Caco-2 (cell line): ENCODE measurements around the gene FHOD3. TPM values are rescaled to one million over a fixed set of nuclear protein-coding genes. Genes with fewer than 3 reads are reported as not detected.

ENCODE experiments used
- BruUV-seq: library from RNA; stranded (reverse); fragments of 400-500 nt; replicated peaks from 2 replicates; lab custom pipeline; 2021; lab: Mats Ljungman, UMichigan
- CTCF ChIA-PET: fragments of 300-600 bp; sonication (Branson Sonifier 250); formaldehyde crosslinking; loops from one replicate; lab custom pipeline; 2022; ENCODE audit warnings: antibody characterized with exemption; lab: Charles Lee
- POLR2A ChIA-PET: fragments of 300-600 bp; sonication (Branson Sonifier 250); formaldehyde crosslinking; loops from one replicate; lab custom pipeline; 2022; ENCODE audit warnings: antibody characterized with exemption; lab: Charles Lee
- DNase-seq, 2 experiments: peaks; one replicate each; pipeline versions ENCODE4 v3.0.0 to v3.0.0-alpha.2; 2020 to 2022
- H3K27me3 ChIP-seq: replicated peaks from 2 replicates; pipeline ENCODE4 v1.6.0; 2011; ENCODE audit warnings: low read length; ENCODE audit not compliant: control insufficient read depth, insufficient read depth
- H3K36me3 ChIP-seq: 2 replicates; pipeline ENCODE4 v1.5.1; 2011; ENCODE audit warnings: low read length; ENCODE audit not compliant: control insufficient read depth, insufficient read depth
- H3K4me1 ChIP-seq: fragments of 250-450 bp; sonication (Bioruptor Pico); 2 replicates; pipeline ENCODE4 v1.5.1; 2020; ENCODE audit warnings: mild to moderate bottlenecking
- H3K4me3 ChIP-seq: 2 replicates; pipeline ENCODE4 v1.5.1; 2011; ENCODE audit warnings: low read depth, mild to moderate bottlenecking, control low read depth, low read length
- H3K9me3 ChIP-seq: fragments of 250-450 bp; sonication (Bioruptor Pico); 2 replicates; pipeline ENCODE4 v1.5.1; 2020; ENCODE audit warnings: mild to moderate bottlenecking, moderate library complexity
- H3K27ac Mint-ChIP-seq: one replicate; pipeline ENCODE4 v1.8.0; 2022; ENCODE audit warnings: mixed read lengths; ENCODE audit not compliant: unreplicated experiment
- H3K27me3 Mint-ChIP-seq: one replicate; pipeline ENCODE4 v1.8.0; 2022; ENCODE audit warnings: mixed read lengths; ENCODE audit not compliant: insufficient read depth, unreplicated experiment
- H3K36me3 Mint-ChIP-seq: one replicate; pipeline ENCODE4 v1.8.0; 2022; ENCODE audit warnings: mild to moderate bottlenecking, mixed read lengths; ENCODE audit not compliant: insufficient read depth, unreplicated experiment
- H3K4me1 Mint-ChIP-seq: one replicate; pipeline ENCODE4 v1.8.0; 2022; ENCODE audit warnings: low read depth, mixed read lengths; ENCODE audit not compliant: unreplicated experiment
- H3K4me3 Mint-ChIP-seq: one replicate; pipeline ENCODE4 v1.8.0; 2022; ENCODE audit warnings: mild to moderate bottlenecking, moderate library complexity, mixed read lengths; ENCODE audit not compliant: unreplicated experiment
- H3K9me3 Mint-ChIP-seq: one replicate; pipeline ENCODE4 v1.8.0; 2022; ENCODE audit warnings: mixed read lengths; ENCODE audit not compliant: unreplicated experiment
- intact Hi-C: fragments of 100-400 bp; cut with micrococcal nuclease; formaldehyde crosslinking; loops from one replicate; pipeline ENCODE4 v1.10.0; 2022; ENCODE audit not compliant: unreplicated experiment
- total RNA-seq: library from RNA; stranded (reverse); gene quantifications from 2 replicates; pipeline ENCODE4 v1.2.3, GENCODE V29; 2022
- TF ChIP-seq, protein P1 (sequence below), 2 experiments: fragments of 200-600 bp in 1 of 2; IDR thresholded peaks; 1 replicate in 1 of 2; 2 replicates in 1 of 2; pipeline versions ENCODE4 v1.5.1 to v1.8.0; 2011 to 2022; ENCODE audit warnings: antibody characterized with exemption in 1 of 2, control low read depth in 1 of 2, inconsistent platforms in 1 of 2, low read depth in 1 of 2, low read length in 1 of 2, mild to moderate bottlenecking in 1 of 2, moderate library complexity in 1 of 2; ENCODE audit not compliant: insufficient read depth in 1 of 2, severe bottlenecking in 1 of 2, unreplicated experiment in 1 of 2

FHOD3 gene
- total RNA-seq, 1 experiment from 2014 or later = not detected

GRCh38 chr18:36729197-36729596 is 431.7 kb downstream of the FHOD3 start:
- H3K4me3 ChIP-seq = no peak overlapping the region
- H3K27me3 ChIP-seq = no peaks in the 10 kb centered on the region
- peaks cover 3% of the 10 kb centered on the region for H3K27me3 Mint-ChIP-seq
- ChIA-PET CTCF (no interaction called here), POLR2A (no interaction called here)
- H3K27ac Mint-ChIP-seq = no peak overlapping the region
- H3K36me3 ChIP-seq = no peaks in the 10 kb centered on the region
- no peaks in the 10 kb centered on the region for H3K9me3 ChIP-seq
- TF ChIP-seq, protein P1, sequence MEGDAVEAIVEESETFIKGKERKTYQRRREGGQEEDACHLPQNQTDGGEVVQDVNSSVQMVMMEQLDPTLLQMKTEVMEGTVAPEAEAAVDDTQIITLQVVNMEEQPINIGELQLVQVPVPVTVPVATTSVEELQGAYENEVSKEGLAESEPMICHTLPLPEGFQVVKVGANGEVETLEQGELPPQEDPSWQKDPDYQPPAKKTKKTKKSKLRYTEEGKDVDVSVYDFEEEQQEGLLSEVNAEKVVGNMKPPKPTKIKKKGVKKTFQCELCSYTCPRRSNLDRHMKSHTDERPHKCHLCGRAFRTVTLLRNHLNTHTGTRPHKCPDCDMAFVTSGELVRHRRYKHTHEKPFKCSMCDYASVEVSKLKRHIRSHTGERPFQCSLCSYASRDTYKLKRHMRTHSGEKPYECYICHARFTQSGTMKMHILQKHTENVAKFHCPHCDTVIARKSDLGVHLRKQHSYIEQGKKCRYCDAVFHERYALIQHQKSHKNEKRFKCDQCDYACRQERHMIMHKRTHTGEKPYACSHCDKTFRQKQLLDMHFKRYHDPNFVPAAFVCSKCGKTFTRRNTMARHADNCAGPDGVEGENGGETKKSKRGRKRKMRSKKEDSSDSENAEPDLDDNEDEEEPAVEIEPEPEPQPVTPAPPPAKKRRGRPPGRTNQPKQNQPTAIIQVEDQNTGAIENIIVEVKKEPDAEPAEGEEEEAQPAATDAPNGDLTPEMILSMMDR (IDR thresholded peaks at IDR 0.05; ENCODE audit: insufficient read depth in 1 of 2, low read depth in 1 of 2, low read length in 1 of 2, severe bottlenecking in 1 of 2, unreplicated experiment in 1 of 2) = no peak
- H3K4me1 Mint-ChIP-seq = no peaks in the 10 kb centered on the region
- no peak overlapping the region for H3K4me3 Mint-ChIP-seq
- no peaks in the 10 kb centered on the region for H3K36me3 Mint-ChIP-seq
- H3K4me1 ChIP-seq = no peaks in the 10 kb centered on the region
- H3K9me3 Mint-ChIP-seq = no peaks in the 10 kb centered on the region
- BruUV-seq = no TSS peak
- intact Hi-C loops = no loop called here
- no peak for DNase-seq

- Mint-ChIP-seq H3K4me1 (no peaks in the 10 kb centered on the region), H3K36me3 (no peaks in the 10 kb centered on the region), H3K27ac (no peak overlapping the region), H3K27me3 (no peaks in the 10 kb centered on the region), H3K4me3 (no peak overlapping the region), H3K9me3 (no peaks in the 10 kb centered on the region)
- Histone ChIP-seq H3K4me1 (no peaks in the 10 kb centered on the region), H3K4me3 (no peak overlapping the region), H3K36me3 (no peaks in the 10 kb centered on the region), H3K9me3 (no peaks in the 10 kb centered on the region), H3K27me3 (no peaks in the 10 kb centered on the region)
- no TSS peak for BruUV-seq
- DNase-seq = no peak
- ChIA-PET CTCF (no interaction called here), POLR2A (no interaction called here)
- intact Hi-C loops = no loop called here
- TF ChIP-seq, protein P1 (IDR thresholded peaks at IDR 0.05; ENCODE audit: insufficient read depth in 1 of 2, low read depth in 1 of 2, low read length in 1 of 2, severe bottlenecking in 1 of 2, unreplicated experiment in 1 of 2) = no peak
Observed at GRCh38 chr18:36732264-36732663, 434.8 kb downstream of the FHOD3 start.

GRCh38 chr18:36733150-36733549 is 435.6 kb downstream of the FHOD3 start:
- H3K4me1 Mint-ChIP-seq = no peaks in the 10 kb centered on the region
- no peaks in the 10 kb centered on the region for H3K9me3 Mint-ChIP-seq
- CTCF ChIA-PET = no interaction called here
- H3K9me3 ChIP-seq = no peaks in the 10 kb centered on the region
- H3K36me3 ChIP-seq = no peaks in the 10 kb centered on the region
- H3K27ac Mint-ChIP-seq = no peak overlapping the region
- H3K36me3 Mint-ChIP-seq = no peaks in the 10 kb centered on the region
- POLR2A ChIA-PET = no interaction called here
- H3K27me3 ChIP-seq = no peaks in the 10 kb centered on the region
- DNase-seq = no peak
- no peak overlapping the region for H3K4me3 ChIP-seq
- no peaks in the 10 kb centered on the region for H3K27me3 Mint-ChIP-seq
- intact Hi-C loops = no loop called here
- TF ChIP-seq, protein P1 (IDR thresholded peaks at IDR 0.05; ENCODE audit: insufficient read depth in 1 of 2, low read depth in 1 of 2, low read length in 1 of 2, severe bottlenecking in 1 of 2, unreplicated experiment in 1 of 2) = no peak
- H3K4me1 ChIP-seq = no peaks in the 10 kb centered on the region
- no TSS peak for BruUV-seq
- H3K4me3 Mint-ChIP-seq = no peak overlapping the region
